Prostate gland (tissue), 2 donors: ENCODE results near the gene PPY. TPM values are rescaled to one million over a fixed set of nuclear protein-coding genes. Genes with fewer than 3 reads are reported as not detected.
"Not testable (repeated sequence)": the region's sequence is repeated elsewhere in the genome, so short reads cannot be mapped to it uniquely, and the experiment has no call there.

Source experiments
- DNase-seq: peaks from one replicate; pipeline ENCODE4 v3.0.0-alpha.2; 2019; ENCODE audit warnings: low spot score
- H3K27ac ChIP-seq, 2 donors: fragments of 200-600 bp; sonication (generic); 2 replicates each; pipeline ENCODE4 v1.5.1; 2017 to 2019
- H3K27me3 ChIP-seq: fragments of 200-600 bp; sonication (generic); replicated peaks from 2 replicates; pipeline ENCODE4 v1.5.1; 2019; ENCODE audit not compliant: insufficient read depth
- H3K36me3 ChIP-seq, 2 donors: fragments of 200-600 bp; sonication (generic); 1 replicate in 1 of 2; 2 replicates in 1 of 2; pipeline versions ENCODE4 v1.5.1 to v1.8.1; 2017 to 2019
- H3K4me1 ChIP-seq: fragments of 200-600 bp; sonication (generic); replicated peaks from 2 replicates; pipeline ENCODE4 v1.5.1; 2019
- H3K4me3 ChIP-seq, 2 donors: fragments of 200-600 bp; sonication (generic); 2 replicates each; pipeline ENCODE4 v1.5.1; 2017 to 2019
- H3K9me3 ChIP-seq: fragments of 200-600 bp; sonication (generic); 2 replicates; pipeline ENCODE4 v1.5.1; 2017
- CTCF ChIP-seq, 4 experiments: fragments of 200-600 bp in 2 of 4; fragments of 450-650 bp in 2 of 4; sonication (generic) in 2 of 4; IDR thresholded peaks; 1 replicate in 3 of 4; 2 replicates in 1 of 4; pipeline ENCODE4 v1.5.1; 2016 to 2019; ENCODE audit warnings: antibody characterized with exemption in 4 of 4, mild to moderate bottlenecking in 2 of 4, moderate library complexity in 2 of 4
- POLR2A ChIP-seq: fragments of 450-650 bp; IDR thresholded peaks from one replicate; pipeline ENCODE4 v1.6.1; 2016; ENCODE audit warnings: antibody characterized with exemption, mild to moderate bottlenecking
- POLR2AphosphoS5 ChIP-seq: sonication (generic); formaldehyde crosslinking; IDR thresholded peaks from one replicate; pipeline ENCODE4 v1.6.1; 2017; ENCODE audit warnings: antibody characterized with exemption
- WGBS: methylation state at CpG from one replicate; pipeline ENCODE4 v1.1.5; 2018; 5-methylcytosine and 5-hydroxymethylcytosine counted together
- intact Hi-C: fragments of 100-400 bp; cut with DNase I; formaldehyde crosslinking; loops from one replicate; pipeline ENCODE4 v1.14.2; 2022
- total RNA-seq, 2 donors: library from RNA; depleted of rRNA; stranded (reverse); fragments of >200 nt; gene quantifications; one replicate each; pipeline ENCODE4 v1.1.0, GENCODE V29; 2016

Gene PPY
- total RNA-seq, 2 donors from 2014 or later = not detected

DNA sequence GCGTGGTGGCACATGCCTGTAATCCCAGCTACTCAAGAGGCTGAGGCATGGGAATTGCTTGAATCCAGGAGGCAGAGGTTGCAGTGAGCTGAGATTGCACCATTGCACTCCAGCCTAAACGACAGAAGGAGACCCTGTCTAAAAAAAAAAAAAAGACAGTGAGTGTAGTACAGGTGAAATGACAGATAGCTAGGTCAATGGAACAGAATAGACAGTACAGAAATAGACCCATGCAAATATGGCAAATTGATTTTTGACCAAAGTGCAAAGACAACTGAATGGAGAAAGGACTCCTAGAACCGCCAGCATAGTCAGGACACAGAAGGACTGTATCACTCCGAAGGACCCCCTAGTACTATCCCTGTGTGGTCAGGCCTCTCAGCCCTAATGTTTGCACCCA lies 28.1 kb upstream of the PPY start:
- Histone ChIP-seq H3K4me3 (no peak overlapping the region), H3K27me3 (no peaks in the 10 kb centered on the region), H3K4me1 (no peaks in the 10 kb centered on the region), H3K36me3 (no peaks in the 10 kb centered on the region), H3K9me3 (no peaks in the 10 kb centered on the region), H3K27ac (no peak overlapping the region)
- no peak for DNase-seq
- 71% methylated on average over 4 of the region's 4 CpGs for WGBS
- TF ChIP-seq POLR2A (no peak), CTCF (IDR thresholded peaks at IDR 0.05) (no peak), POLR2AphosphoS5 (no peak)
- intact Hi-C loops = no loop called here

DNA sequence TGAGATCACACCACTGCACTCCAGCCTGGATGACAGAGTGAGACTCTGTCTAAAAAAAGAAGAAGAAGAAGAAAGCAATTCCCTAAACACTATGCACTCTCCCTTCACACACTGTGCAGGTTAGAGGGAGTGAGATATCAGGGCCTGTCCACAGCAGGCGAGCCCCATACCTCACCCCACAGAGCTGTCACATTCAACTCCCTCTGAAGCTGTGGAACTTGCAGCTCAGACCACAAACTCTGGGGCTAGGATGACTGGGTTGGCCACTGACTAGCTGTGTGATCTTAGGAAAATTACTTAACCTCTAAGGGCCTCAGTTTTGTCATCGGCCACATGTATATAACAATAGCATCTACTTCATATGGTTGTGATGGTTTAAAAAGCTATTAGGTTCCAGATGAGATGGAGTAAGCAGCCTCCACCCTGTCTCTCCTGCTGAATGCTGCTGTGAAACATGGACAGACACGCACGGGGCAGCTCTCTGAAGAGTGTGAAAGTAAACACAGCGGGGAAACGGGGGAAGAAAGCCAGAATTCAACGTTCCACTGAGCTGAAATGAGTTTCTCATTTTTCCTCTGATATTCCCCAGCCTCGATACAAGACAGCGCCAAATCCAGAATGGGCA lies 25.1 kb upstream of the PPY start:
- 29% methylated on average over 9 of the region's 9 CpGs for WGBS
- Histone ChIP-seq H3K27ac (no peak overlapping the region), H3K4me3 (no peak overlapping the region), H3K36me3 (no peaks in the 10 kb centered on the region), H3K27me3 (no peaks in the 10 kb centered on the region), H3K4me1 (no peaks in the 10 kb centered on the region), H3K9me3 (no peaks in the 10 kb centered on the region)
- TF ChIP-seq CTCF (IDR thresholded peaks at IDR 0.05) (no peak), POLR2A (no peak), POLR2AphosphoS5 (no peak)
- intact Hi-C loops = no loop called here
- no peak for DNase-seq

- H3K9me3 ChIP-seq = no peaks in the 10 kb centered on the region
- no peak for DNase-seq
- WGBS = 86% methylated on average over 3 of the region's 3 CpGs
- no peaks in the 10 kb centered on the region for H3K36me3 ChIP-seq
- no peaks in the 10 kb centered on the region for H3K4me1 ChIP-seq
- no peaks in the 10 kb centered on the region for H3K27me3 ChIP-seq
- H3K27ac ChIP-seq = no peak overlapping the region
- H3K4me3 ChIP-seq = no peak overlapping the region
- TF ChIP-seq CTCF (IDR thresholded peaks at IDR 0.05) = no peak
- TF ChIP-seq POLR2A = no peak
- no peak for TF ChIP-seq POLR2AphosphoS5
- intact Hi-C loops = no loop called here
These were observed 24.0 kb upstream of the PPY start for GRCh38 chr17:43966276-43966675.

GRCh38 chr17:43962479-43962878 lies 20.2 kb upstream of the PPY start:
- 68% methylated on average over 7 of the region's 7 CpGs for WGBS
- no peaks in the 10 kb centered on the region for H3K36me3 ChIP-seq
- no peaks in the 10 kb centered on the region for H3K9me3 ChIP-seq
- H3K4me1 ChIP-seq = no peaks in the 10 kb centered on the region
- no peak overlapping the region for H3K27ac ChIP-seq
- H3K27me3 ChIP-seq = no peaks in the 10 kb centered on the region
- no peak overlapping the region for H3K4me3 ChIP-seq
- intact Hi-C loops = no loop called here
- DNase-seq = no peak
- TF ChIP-seq CTCF (IDR thresholded peaks at IDR 0.05) (no peak), POLR2AphosphoS5 (no peak), POLR2A (no peak)

GRCh38 chr17:43961954-43962353 lies 19.7 kb upstream of the PPY start:
- 88% methylated on average over 2 of the region's 2 CpGs for WGBS

GRCh38 chr17:43961292-43961691 lies 19.0 kb upstream of the PPY start:
- H3K36me3 ChIP-seq, DNase-seq, H3K27me3 ChIP-seq, intact Hi-C loops, H3K4me1 ChIP-seq, H3K9me3 ChIP-seq, H3K4me3 ChIP-seq, H3K27ac ChIP-seq: not testable (repeated sequence)
- 94% methylated on average over 6 of the region's 6 CpGs for WGBS

More at GRCh38 chr17:43961954-43962353, 19.7 kb upstream of the PPY start:
- intact Hi-C loops = no loop called here
- Histone ChIP-seq H3K9me3 (no peaks in the 10 kb centered on the region), H3K27me3 (no peaks in the 10 kb centered on the region), H3K27ac (no peak overlapping the region), H3K36me3 (no peaks in the 10 kb centered on the region), H3K4me3 (no peak overlapping the region), H3K4me1 (no peaks in the 10 kb centered on the region)
- no peak for TF ChIP-seq POLR2AphosphoS5
- TF ChIP-seq CTCF (IDR thresholded peaks at IDR 0.05) = no peak
- TF ChIP-seq POLR2A = no peak
- DNase-seq = no peak
